Stimulated activated CD8-positive, alpha-beta memory T cell treated with anti-CD3 and anti-CD28 coated beads, Interleukin-4, amount 100 ng/mL, for 4 hours (primary cell): ENCODE measurements around the gene TMEM218.

Experiments used
- DNase-seq, 2 donors: peaks; one replicate each; pipeline ENCODE4 v3.0.0-alpha.2; 2020; ENCODE audit warnings: low read depth in 2 of 2, low spot score in 1 of 2

TMEM218 gene

GRCh38 chr11:125076378-125076945 lies 35.0 kb downstream of the TMEM218 start:
- no peak for DNase-seq

GRCh38 chr11:125075900-125076317 lies 35.5 kb downstream of the TMEM218 start:
- no peak for DNase-seq

GRCh38 chr11:125075242-125075625 lies 36.2 kb downstream of the TMEM218 start:
- DNase-seq = no peak

GRCh38 chr11:125074511-125075241 lies 36.8 kb downstream of the TMEM218 start:
- no peak for DNase-seq

GRCh38 chr11:125073616-125074483 lies 37.6 kb downstream of the TMEM218 start:
- DNase-seq = no peak

GRCh38 chr11:125072961-125073590 lies 38.4 kb downstream of the TMEM218 start:
- no peak for DNase-seq

- no peak for DNase-seq
Measured at GRCh38 chr11:125072218-125072960, 39.0 kb downstream of the TMEM218 start.

GRCh38 chr11:125071846-125072217 lies 39.6 kb downstream of the TMEM218 start:
- DNase-seq = no peak

- DNase-seq = no peak
Measured at GRCh38 chr11:125071435-125071834, 40.0 kb downstream of the TMEM218 start.

- no peak for DNase-seq
Measured at GRCh38 chr11:125070699-125071254, 40.6 kb downstream of the TMEM218 start.

GRCh38 chr11:125069796-125070195 lies 41.6 kb downstream of the TMEM218 start:
- DNase-seq = no peak

- no peak for DNase-seq
Measured at GRCh38 chr11:125069008-125069407, 42.4 kb downstream of the TMEM218 start.

- no peak for DNase-seq
Measured at GRCh38 chr11:125068368-125068767, 43.1 kb downstream of the TMEM218 start.

- no peak for DNase-seq
Measured at GRCh38 chr11:125064070-125064469, 47.4 kb downstream of the TMEM218 start.

- no peak for DNase-seq
Measured at GRCh38 chr11:125063429-125064043, 47.9 kb downstream of the TMEM218 start.

- DNase-seq = peak in 1 of 2 donors; percentile 28
Measured at GRCh38 chr11:125062931-125063428, 48.4 kb downstream of the TMEM218 start, which contains the start of gene SLC37A2. SLC37A2 (plus strand) TSS chr11:125063305; CDS start chr11:125063368, 63 bp downstream.

- DNase-seq = no peak
Measured at GRCh38 chr11:125062218-125062930, 49.1 kb downstream of the TMEM218 start.

- DNase-seq = no peak
Measured at GRCh38 chr11:125061281-125061680, 50.1 kb downstream of the TMEM218 start.

GRCh38 chr11:125057693-125058016 lies 53.8 kb downstream of the TMEM218 start:
- no peak for DNase-seq
